GM21529 (cell line): ENCODE measurements around the gene PROKR1.
"Not testable (repeated sequence)": the region's sequence is repeated elsewhere in the genome, so short reads cannot be mapped to it uniquely, and the experiment has no call there.

Experiments
- ATAC-seq: cut with Tn5 transposase; IDR thresholded peaks from one replicate; pipeline ENCODE4 v1.9.1; 2021; ENCODE audit not compliant: unreplicated experiment

Gene PROKR1

GRCh38 chr2:68643011-68643873 is at the start of gene PROKR1:
PROKR1 (plus strand) TSS chr2:68643579; CDS start chr2:68645822, 2,243 bp downstream.
- ATAC-seq, result no peak

DNA sequence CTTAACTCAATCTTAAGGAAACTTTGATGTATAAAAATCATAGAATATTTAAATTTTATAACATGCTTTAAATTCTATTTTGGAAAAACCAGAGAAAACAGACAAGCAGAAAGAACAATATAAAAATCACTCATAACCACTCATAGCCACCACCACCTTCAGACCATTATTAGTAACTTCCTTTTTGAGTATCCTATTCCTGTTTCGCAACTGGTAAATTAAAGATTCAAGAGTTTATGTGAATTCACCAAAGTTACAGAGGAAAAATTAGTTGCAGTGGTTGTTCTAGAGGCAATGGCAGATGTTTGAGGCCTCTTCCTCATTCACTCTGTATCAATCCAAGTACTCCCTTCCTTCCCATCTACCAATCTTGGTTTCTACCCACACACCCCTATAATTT is 49.3 kb upstream of the PROKR1 start:
- no peak for ATAC-seq

- no peak for ATAC-seq
These were observed 48.5 kb upstream of the PROKR1 start for GRCh38 chr2:68594674-68595492.

DNA sequence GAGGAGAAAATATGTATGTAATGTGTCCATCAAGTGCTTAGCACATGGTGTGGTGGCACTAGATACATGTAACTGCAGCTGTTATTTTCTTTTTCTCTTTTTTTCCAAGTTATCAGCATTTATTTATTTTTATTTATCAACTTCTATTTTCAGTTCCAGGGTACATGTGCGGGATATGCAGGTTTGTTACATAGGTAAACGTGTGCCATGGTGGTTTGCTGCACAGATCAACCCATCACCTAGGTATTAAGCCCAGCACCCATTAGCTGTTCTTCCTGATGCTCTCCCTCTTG is 47.9 kb upstream of the PROKR1 start:
- not testable (repeated sequence) for ATAC-seq

GRCh38 chr2:68600495-68600894 is 42.9 kb upstream of the PROKR1 start:
- not testable (repeated sequence) for ATAC-seq

DNA sequence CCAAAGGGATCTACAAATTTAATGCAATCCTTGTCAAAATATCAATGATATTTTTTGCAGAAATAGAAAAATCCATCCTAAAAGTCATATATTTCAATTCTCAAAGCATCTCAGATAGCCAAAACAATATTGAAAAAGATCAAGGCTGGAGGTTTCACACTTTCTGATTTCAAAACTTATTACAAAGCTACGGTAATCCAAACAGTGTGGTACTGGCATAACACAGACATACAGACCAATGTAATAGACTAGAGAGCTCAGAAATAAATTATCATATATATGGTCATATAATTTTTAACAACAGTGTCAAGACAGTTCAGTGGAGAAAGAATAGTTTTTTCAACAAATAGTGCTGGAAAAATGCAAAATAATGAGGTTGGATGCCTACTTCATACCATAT is 40.3 kb upstream of the PROKR1 start:
- ATAC-seq, result no peak

DNA sequence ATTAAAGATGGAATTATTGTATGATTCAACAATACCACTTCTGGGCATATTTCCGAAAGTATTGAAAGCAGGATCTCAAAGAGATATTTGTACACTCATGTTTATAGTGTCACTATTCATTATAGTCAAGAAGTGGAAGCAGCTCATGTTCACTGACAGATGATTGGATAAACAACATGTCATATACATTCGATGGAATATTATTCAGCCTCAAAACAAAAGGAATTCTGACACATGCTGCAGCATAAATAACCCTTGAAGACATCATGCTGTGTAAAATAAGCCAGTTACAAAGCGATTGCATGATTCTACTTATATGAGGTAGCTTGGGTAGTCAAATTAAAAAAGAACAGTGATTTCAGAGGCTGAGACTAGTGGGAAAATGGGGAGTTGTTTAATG is 39.3 kb upstream of the PROKR1 start:
- no peak for ATAC-seq

GRCh38 chr2:68605939-68606338 is 37.4 kb upstream of the PROKR1 start:
- no peak for ATAC-seq

GRCh38 chr2:68606759-68607158 is 36.6 kb upstream of the PROKR1 start:
- ATAC-seq, result no peak

GRCh38 chr2:68607837-68608236 is 35.5 kb upstream of the PROKR1 start:
- ATAC-seq, result no peak

DNA sequence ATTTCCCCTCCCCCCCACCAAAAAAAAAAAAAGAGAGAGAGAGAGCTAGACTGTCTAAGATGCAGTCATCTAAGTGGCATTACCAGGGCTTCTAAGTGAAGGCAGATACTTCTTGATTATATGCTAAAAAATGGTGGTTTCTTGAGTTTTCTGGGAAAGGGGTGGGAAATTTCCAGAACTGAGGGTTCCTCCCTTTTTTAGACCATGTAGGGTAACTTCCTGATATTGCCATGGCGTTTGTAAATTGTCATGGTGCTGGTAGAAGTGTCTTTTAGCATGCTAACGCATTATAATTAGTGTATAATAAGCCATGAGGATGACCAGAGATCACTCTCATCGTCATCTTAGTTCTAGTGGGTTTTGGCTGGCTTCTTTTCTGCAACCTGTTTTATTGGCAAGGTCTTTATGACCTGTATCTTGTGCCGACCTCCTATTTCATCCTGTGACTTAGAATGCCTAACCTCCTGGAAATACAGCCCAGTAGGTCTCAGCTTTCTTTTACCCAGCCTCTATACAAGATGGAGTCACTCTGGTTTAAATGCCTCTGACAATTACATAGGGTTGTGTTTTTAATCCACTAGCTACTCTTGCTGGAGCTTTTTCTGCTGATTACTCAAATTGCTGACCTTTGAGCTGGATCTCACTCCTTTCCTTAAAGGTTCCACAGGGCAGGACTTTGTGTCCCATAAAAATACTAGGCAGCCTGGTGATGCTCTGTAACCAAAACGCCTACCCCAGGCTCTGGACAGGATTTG is 30.4 kb upstream of the PROKR1 start:
- no peak for ATAC-seq

DNA sequence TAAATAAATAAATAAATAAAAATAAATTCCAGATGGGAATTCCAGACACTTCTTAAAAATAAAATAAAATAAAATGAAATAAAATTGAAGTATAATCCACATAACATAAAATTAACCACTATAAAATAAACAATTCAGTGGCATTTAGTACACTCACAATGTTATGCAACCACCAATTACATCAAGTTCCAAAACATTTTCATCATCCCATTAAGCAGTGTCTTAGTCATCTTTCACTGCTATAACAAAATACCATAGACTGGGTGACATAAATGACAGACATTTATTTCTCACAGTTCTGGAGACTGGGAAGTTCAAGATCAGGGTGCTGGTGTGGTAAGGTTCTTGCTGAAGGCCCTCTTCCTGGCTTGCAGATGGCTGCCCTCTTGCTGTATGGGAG is 22.6 kb upstream of the PROKR1 start:
- no peak for ATAC-seq

GRCh38 chr2:68623820-68624219 is 19.6 kb upstream of the PROKR1 start:
- no peak for ATAC-seq

DNA sequence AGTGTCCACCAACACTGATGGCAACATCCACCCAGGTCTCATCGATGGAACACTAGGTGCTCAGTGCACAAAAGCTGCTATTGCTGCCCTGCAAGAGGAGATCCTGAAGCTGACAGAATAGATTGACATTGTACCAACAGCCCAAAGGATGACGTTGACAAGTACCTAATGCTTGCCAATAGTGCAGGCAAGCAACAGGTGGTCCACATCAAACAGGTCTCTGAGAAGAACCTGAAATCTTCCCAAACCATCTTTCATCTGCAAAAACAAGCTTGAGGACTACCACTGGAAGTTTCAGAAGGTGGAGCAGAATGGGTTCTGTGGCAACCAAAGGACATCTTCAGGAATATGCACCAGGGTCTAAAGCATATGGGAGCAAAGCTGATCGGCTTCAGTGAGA is 15.8 kb upstream of the PROKR1 start:
- ATAC-seq, result no peak

- ATAC-seq, result no peak
These were observed 11.4 kb upstream of the PROKR1 start for GRCh38 chr2:68632021-68632420.

GRCh38 chr2:68637047-68637446 is 6.3 kb upstream of the PROKR1 start:
- no peak for ATAC-seq

DNA sequence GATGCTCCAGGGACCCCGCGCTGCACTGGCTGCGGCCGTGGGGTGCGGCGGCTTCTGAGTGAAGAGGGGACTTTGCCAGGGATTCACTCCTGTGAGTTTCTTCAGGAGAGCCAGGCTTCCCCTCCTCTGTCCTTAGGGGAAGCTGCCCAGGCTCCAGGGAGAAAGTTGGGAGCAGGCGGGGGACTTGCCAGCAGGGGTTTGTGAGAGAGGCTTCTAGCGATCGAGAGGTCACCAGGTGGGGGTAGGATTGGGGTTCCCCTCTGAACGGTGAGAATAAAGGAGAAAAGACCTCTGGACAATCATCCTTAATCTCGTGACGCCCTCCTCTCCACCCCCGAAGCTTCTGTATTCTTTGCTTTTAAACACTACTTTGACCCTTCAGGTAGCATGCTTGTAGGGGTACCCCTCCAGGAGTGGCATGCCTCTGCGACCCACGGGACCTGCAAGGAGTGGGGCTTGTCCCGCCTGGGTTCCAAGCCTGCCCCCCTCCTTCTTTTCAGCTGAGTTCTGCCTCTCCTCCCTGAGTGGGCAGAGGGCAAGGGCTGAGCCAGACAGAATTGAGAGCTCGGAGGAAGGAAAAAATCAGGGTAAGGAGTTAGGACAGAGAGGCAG is 601 bp downstream of the PROKR1 start:
- ATAC-seq, result no peak

GRCh38 chr2:68645523-68645922 is 2.1 kb downstream of the PROKR1 start:
- ATAC-seq, result no peak

GRCh38 chr2:68646303-68646702 is 2.9 kb downstream of the PROKR1 start:
- no peak for ATAC-seq

DNA sequence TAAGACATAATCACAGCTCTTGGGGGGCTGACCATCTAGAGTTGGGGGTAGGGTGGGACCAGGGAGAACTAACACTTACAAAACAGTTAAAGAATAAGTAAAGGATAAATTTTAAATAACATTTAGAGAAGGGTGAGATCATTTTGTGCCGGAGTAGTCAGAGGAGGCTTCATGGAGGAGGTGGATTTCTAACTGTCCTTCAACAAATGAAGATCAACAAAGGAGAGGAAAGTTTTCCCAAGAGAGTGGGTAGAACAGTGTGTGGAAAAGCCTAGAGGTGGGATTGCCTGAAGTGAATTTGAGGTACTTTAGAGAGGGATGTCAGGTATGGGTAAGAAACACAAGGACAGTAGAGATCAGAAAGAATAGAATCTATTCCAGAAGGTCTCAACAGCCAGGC is 7.3 kb downstream of the PROKR1 start:
- ATAC-seq, result no peak

- no peak for ATAC-seq
These were observed 9.7 kb downstream of the PROKR1 start for GRCh38 chr2:68653034-68653433.
